GM23338 (cell line): ENCODE measurements around the gene TMTC2. TPM values are rescaled to one million over a fixed set of nuclear protein-coding genes. Genes with fewer than 3 reads are reported as not detected.

Experiments
- ATAC-seq: fragments of 200-7000 bp; cut with Tn5 transposase; 3 replicates; pipeline ENCODE4 v1.9.1; 2020
- DNase-seq: peaks from one replicate; pipeline ENCODE4 v3.0.0-alpha.2; 2015; ENCODE audit warnings: low spot score
- H2AFZ ChIP-seq: fragments of 200-600 bp; sonication (generic); 2 replicates; pipeline ENCODE4 v1.8.0; 2016; ENCODE audit warnings: antibody characterized with exemption, mild to moderate bottlenecking, moderate library complexity
- H3F3A ChIP-seq: fragments of 200-600 bp; sonication (generic); replicated peaks from 2 replicates; pipeline ENCODE4 v1.8.0; 2017; ENCODE audit warnings: antibody characterized with exemption, mixed run types, low read depth
- H3K27ac ChIP-seq: fragments of 200-600 bp; sonication (generic); 2 replicates; pipeline ENCODE4 v1.6.1; 2016; ENCODE audit warnings: low read depth
- H3K27me3 ChIP-seq: fragments of 200-600 bp; sonication (generic); 2 replicates; pipeline ENCODE4 v1.8.0; 2016; ENCODE audit warnings: mild to moderate bottlenecking, mixed run types, moderate library complexity; ENCODE audit not compliant: insufficient read depth
- H3K36me3 ChIP-seq: fragments of 200-600 bp; sonication (generic); 2 replicates; pipeline ENCODE4 v1.8.0; 2016; ENCODE audit warnings: mild to moderate bottlenecking; ENCODE audit not compliant: insufficient read depth
- H3K4me1 ChIP-seq: fragments of 200-600 bp; sonication (generic); 2 replicates; pipeline ENCODE4 v1.8.0; 2016; ENCODE audit warnings: mild to moderate bottlenecking, moderate library complexity; ENCODE audit not compliant: insufficient read depth
- H3K4me2 ChIP-seq: fragments of 200-600 bp; sonication (generic); 2 replicates; pipeline ENCODE4 v1.7.1; 2017; ENCODE audit warnings: mixed run types
- H3K4me3 ChIP-seq: fragments of 200-600 bp; sonication (generic); 2 replicates; pipeline ENCODE4 v1.6.1; 2016; ENCODE audit warnings: mixed run types
- H3K79me2 ChIP-seq: fragments of 200-600 bp; sonication (generic); replicated peaks from 2 replicates; pipeline ENCODE4 v1.8.0; 2017; ENCODE audit warnings: mild to moderate bottlenecking; ENCODE audit not compliant: insufficient read depth
- H3K9me2 ChIP-seq: fragments of 200-600 bp; sonication (generic); 2 replicates; pipeline ENCODE4 v1.8.0; 2017; ENCODE audit not compliant: insufficient read depth
- H4K20me1 ChIP-seq: fragments of 200-600 bp; sonication (generic); replicated peaks from 2 replicates; pipeline ENCODE4 v1.8.0; 2017; ENCODE audit warnings: mild to moderate bottlenecking; ENCODE audit not compliant: insufficient read depth
- H3K27ac Mint-ChIP-seq: 2 replicates; pipeline ENCODE4 v1.8.0; 2020; ENCODE audit warnings: inconsistent platforms, mild to moderate bottlenecking, moderate library complexity, mixed read lengths
- H3K27me3 Mint-ChIP-seq: 3 replicates; pipeline ENCODE4 v1.8.0; 2022; ENCODE audit warnings: low read depth, mild to moderate bottlenecking, moderate library complexity, mixed read lengths, inconsistent platforms; ENCODE audit not compliant: insufficient read depth, poor library complexity
- H3K36me3 Mint-ChIP-seq: 3 replicates; pipeline ENCODE4 v1.8.0; 2021; ENCODE audit warnings: low read depth, mild to moderate bottlenecking, inconsistent platforms, moderate library complexity, mixed read lengths
- H3K4me1 Mint-ChIP-seq: 3 replicates; pipeline ENCODE4 v1.8.0; 2020; ENCODE audit warnings: mild to moderate bottlenecking, inconsistent platforms, mixed read lengths
- H3K4me3 Mint-ChIP-seq: 3 replicates; pipeline ENCODE4 v1.8.0; 2021; ENCODE audit warnings: moderate library complexity, mild to moderate bottlenecking, inconsistent platforms, mixed read lengths
- H3K9me3 Mint-ChIP-seq: 3 replicates; pipeline ENCODE4 v1.8.0; 2020; ENCODE audit warnings: moderate library complexity, mild to moderate bottlenecking, inconsistent platforms, mixed read lengths
- CREB1 ChIP-seq: fragments of 250-450 bp; sonication (Bioruptor Pico); IDR thresholded peaks from 2 replicates; pipeline ENCODE4 v1.5.0; 2020; ENCODE audit warnings: low read depth, mild to moderate bottlenecking, moderate library complexity
- EZH2 ChIP-seq: fragments of 200-600 bp; sonication (generic); IDR thresholded peaks from one replicate; pipeline ENCODE4 v1.8.0; 2017; ENCODE audit warnings: antibody characterized with exemption, mild to moderate bottlenecking, low read depth; ENCODE audit not compliant: unreplicated experiment
- EZH2phosphoT487 ChIP-seq: fragments of 200-600 bp; sonication (generic); IDR thresholded peaks from one replicate; pipeline ENCODE4 v1.8.1; 2018; ENCODE audit warnings: antibody characterized with exemption; ENCODE audit not compliant: unreplicated experiment
- JUNB ChIP-seq: IDR thresholded peaks from one replicate; pipeline ENCODE4 v1.6.1; 2016; ENCODE audit warnings: antibody characterized with exemption; ENCODE audit not compliant: unreplicated experiment
- NANOG ChIP-seq: IDR thresholded peaks from 2 replicates; pipeline ENCODE4 v1.6.1; 2016; ENCODE audit warnings: antibody characterized with exemption, borderline replicate concordance
- POLR2AphosphoS5 ChIP-seq: IDR thresholded peaks from 2 replicates; pipeline ENCODE4 v1.6.1; 2016; ENCODE audit warnings: antibody characterized with exemption, low read depth
- STAT1 ChIP-seq: IDR thresholded peaks from one replicate; pipeline ENCODE4 v1.6.1; 2016; ENCODE audit warnings: antibody characterized with exemption; ENCODE audit not compliant: unreplicated experiment
- ZNF114 ChIP-seq: fragments of 250-450 bp; sonication (Bioruptor Pico); IDR thresholded peaks from 2 replicates; pipeline ENCODE4 v1.5.0; 2020; ENCODE audit warnings: mild to moderate bottlenecking, moderate library complexity
- ZNF331 ChIP-seq: fragments of 250-450 bp; sonication (Bioruptor Pico); IDR thresholded peaks from 2 replicates; pipeline ENCODE4 v1.5.0; 2020; ENCODE audit warnings: low read depth, mild to moderate bottlenecking, moderate library complexity
- polyA plus RNA-seq: library from polyadenylated mRNA; unstranded; fragments of >200 nt; fragmentation: Nextera tagmentation; extraction: Ambion mirVana; gene quantifications from 2 replicates; pipeline ENCODE4 v1.2.1, GENCODE V29; 2016
- total RNA-seq: library from RNA; depleted of rRNA; stranded (reverse); fragments of >200 nt; shearing (Covaris generic); gene quantifications from 2 replicates; pipeline ENCODE4 v1.2.3, GENCODE V29; 2014
- TF ChIP-seq, protein P1 (sequence below): IDR thresholded peaks from 2 replicates; pipeline ENCODE4 v1.6.1; 2016; ENCODE audit warnings: antibody characterized with exemption
- TF ChIP-seq, protein P2 (sequence below): IDR thresholded peaks from one replicate; pipeline ENCODE4 v1.6.1; 2018; ENCODE audit warnings: antibody characterized with exemption; ENCODE audit not compliant: unreplicated experiment
- TF ChIP-seq, protein P3 (sequence below), 2 experiments: fragments of 200-600 bp in 1 of 2; sonication (generic) in 1 of 2; conservative IDR thresholded peaks; 2 replicates each; pipeline versions ENCODE4 v1.5.1 to v1.6.1; 2016 to 2017; ENCODE audit warnings: antibody characterized with exemption in 2 of 2, low read depth in 2 of 2, mild to moderate bottlenecking in 2 of 2, moderate library complexity in 1 of 2

Gene TMTC2
- total and polyA plus RNA-seq, 2 experiments from 2014 or later = 0.57 to 6.5 TPM

DNA sequence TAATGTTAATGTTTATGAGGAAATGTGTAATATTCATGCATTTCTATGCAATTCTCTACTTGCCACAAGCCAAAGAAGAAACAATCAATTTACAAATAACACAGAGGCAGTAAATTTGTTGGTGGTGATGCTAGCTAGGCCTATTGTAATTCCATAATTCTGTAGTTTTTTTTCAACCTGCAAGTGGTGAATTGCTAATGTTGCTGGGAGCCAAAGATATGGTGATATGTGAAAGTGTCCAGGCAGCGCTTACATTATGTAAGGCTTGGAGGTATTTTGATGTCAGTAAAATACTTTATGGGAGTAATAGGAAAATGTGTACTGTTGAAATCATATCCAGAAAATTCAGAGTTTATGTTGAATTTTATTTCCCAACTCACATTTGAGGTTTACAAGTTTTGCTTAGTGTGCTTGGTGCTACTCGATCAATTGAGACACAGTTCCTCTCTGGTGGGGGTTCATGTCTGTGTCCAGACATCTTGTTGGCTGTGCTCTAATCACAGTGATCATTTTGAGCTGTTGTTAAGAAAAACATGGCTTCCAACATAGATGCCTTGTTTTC is 23.2 kb downstream of the TMTC2 start:
- TF ChIP-seq, protein P1, sequence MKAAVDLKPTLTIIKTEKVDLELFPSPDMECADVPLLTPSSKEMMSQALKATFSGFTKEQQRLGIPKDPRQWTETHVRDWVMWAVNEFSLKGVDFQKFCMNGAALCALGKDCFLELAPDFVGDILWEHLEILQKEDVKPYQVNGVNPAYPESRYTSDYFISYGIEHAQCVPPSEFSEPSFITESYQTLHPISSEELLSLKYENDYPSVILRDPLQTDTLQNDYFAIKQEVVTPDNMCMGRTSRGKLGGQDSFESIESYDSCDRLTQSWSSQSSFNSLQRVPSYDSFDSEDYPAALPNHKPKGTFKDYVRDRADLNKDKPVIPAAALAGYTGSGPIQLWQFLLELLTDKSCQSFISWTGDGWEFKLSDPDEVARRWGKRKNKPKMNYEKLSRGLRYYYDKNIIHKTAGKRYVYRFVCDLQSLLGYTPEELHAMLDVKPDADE = no peak
- TF ChIP-seq, protein P2, sequence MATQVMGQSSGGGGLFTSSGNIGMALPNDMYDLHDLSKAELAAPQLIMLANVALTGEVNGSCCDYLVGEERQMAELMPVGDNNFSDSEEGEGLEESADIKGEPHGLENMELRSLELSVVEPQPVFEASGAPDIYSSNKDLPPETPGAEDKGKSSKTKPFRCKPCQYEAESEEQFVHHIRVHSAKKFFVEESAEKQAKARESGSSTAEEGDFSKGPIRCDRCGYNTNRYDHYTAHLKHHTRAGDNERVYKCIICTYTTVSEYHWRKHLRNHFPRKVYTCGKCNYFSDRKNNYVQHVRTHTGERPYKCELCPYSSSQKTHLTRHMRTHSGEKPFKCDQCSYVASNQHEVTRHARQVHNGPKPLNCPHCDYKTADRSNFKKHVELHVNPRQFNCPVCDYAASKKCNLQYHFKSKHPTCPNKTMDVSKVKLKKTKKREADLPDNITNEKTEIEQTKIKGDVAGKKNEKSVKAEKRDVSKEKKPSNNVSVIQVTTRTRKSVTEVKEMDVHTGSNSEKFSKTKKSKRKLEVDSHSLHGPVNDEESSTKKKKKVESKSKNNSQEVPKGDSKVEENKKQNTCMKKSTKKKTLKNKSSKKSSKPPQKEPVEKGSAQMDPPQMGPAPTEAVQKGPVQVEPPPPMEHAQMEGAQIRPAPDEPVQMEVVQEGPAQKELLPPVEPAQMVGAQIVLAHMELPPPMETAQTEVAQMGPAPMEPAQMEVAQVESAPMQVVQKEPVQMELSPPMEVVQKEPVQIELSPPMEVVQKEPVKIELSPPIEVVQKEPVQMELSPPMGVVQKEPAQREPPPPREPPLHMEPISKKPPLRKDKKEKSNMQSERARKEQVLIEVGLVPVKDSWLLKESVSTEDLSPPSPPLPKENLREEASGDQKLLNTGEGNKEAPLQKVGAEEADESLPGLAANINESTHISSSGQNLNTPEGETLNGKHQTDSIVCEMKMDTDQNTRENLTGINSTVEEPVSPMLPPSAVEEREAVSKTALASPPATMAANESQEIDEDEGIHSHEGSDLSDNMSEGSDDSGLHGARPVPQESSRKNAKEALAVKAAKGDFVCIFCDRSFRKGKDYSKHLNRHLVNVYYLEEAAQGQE = no peak
- no peak for TF ChIP-seq NANOG
- TF ChIP-seq EZH2 = no peak
- H3K36me3 ChIP-seq = no peaks in the 10 kb centered on the region
- ATAC-seq = no peak
- no peaks in the 10 kb centered on the region for H3K9me2 ChIP-seq
- H3K4me2 ChIP-seq = no peak overlapping the region
- no peaks in the 10 kb centered on the region; the same call in 2 of the 3 replicates for H3K9me3 Mint-ChIP-seq
- no peaks in the 10 kb centered on the region for H3K79me2 ChIP-seq
- H3K4me3 ChIP-seq = no peak overlapping the region
- no peaks in the 10 kb centered on the region for H3K27me3 ChIP-seq
- H2AFZ ChIP-seq = no peak overlapping the region
- DNase-seq = no peak
- no peak overlapping the region for H3K4me3 Mint-ChIP-seq
- peaks cover 5% of the 10 kb centered on the region for H3K27me3 Mint-ChIP-seq
- no peaks in the 10 kb centered on the region for H3F3A ChIP-seq
- peaks cover 14% of the 10 kb centered on the region for H3K36me3 Mint-ChIP-seq
- no peak overlapping the region for H3K27ac ChIP-seq
- no peak overlapping the region; the same call in 1 of the 2 replicates for H3K27ac Mint-ChIP-seq
- H4K20me1 ChIP-seq = no peaks in the 10 kb centered on the region
- H3K4me1 Mint-ChIP-seq = peaks cover 29% of the 10 kb centered on the region
- H3K4me1 ChIP-seq = peaks cover 19% of the 10 kb centered on the region; the same call in 1 of the 2 replicates

DNA sequence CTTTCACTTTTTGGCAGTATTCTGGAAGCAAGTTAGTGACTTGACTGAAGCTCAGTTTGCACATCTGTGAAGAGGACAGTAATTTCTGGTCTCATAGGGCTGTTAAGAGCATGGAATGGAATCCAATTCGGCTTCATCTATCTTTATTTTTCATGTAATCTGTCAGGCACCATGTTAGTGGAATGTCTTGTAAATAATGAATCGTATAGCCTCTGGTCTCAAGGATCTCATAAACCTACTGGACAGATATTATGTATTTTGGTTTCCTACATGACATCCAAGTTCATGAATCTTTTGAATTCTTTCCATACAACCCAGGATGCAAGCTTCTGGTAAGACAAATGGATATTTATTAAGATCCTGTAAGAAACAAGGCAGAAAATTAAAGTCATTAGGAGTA is 24.0 kb downstream of the TMTC2 start:
- H3K4me3 ChIP-seq = no peak overlapping the region
- H3K4me1 ChIP-seq = peaks cover 19% of the 10 kb centered on the region; the same call in 1 of the 2 replicates
- no peak for DNase-seq
- H2AFZ ChIP-seq = no peak overlapping the region
- H3K27ac Mint-ChIP-seq = no peak overlapping the region
- peaks cover 5% of the 10 kb centered on the region for H3K27me3 Mint-ChIP-seq
- no peaks in the 10 kb centered on the region for H3K79me2 ChIP-seq
- no peak overlapping the region for H3K4me2 ChIP-seq
- H3K27me3 ChIP-seq = no peaks in the 10 kb centered on the region
- peaks cover 14% of the 10 kb centered on the region for H3K36me3 Mint-ChIP-seq
- no peak for ATAC-seq
- H4K20me1 ChIP-seq = no peaks in the 10 kb centered on the region
- no peak overlapping the region for H3K4me3 Mint-ChIP-seq
- H3F3A ChIP-seq = no peaks in the 10 kb centered on the region
- no peak overlapping the region for H3K27ac ChIP-seq
- no peaks in the 10 kb centered on the region; the same call in 2 of the 3 replicates for H3K9me3 Mint-ChIP-seq
- H3K36me3 ChIP-seq = no peaks in the 10 kb centered on the region
- H3K4me1 Mint-ChIP-seq = peaks cover 34% of the 10 kb centered on the region
- no peaks in the 10 kb centered on the region for H3K9me2 ChIP-seq
- no peak for TF ChIP-seq STAT1
- no peak for TF ChIP-seq CREB1 (CRISPR knock-in tag)
- TF ChIP-seq ZNF331 (CRISPR knock-in tag) = no peak
- TF ChIP-seq, protein P2 = no peak
- TF ChIP-seq JUNB = no peak
- no peak for TF ChIP-seq POLR2AphosphoS5
- no peak for TF ChIP-seq ZNF114 (CRISPR knock-in tag)
- TF ChIP-seq NANOG = no peak
- TF ChIP-seq, protein P1 = no peak
- TF ChIP-seq, protein P3, sequence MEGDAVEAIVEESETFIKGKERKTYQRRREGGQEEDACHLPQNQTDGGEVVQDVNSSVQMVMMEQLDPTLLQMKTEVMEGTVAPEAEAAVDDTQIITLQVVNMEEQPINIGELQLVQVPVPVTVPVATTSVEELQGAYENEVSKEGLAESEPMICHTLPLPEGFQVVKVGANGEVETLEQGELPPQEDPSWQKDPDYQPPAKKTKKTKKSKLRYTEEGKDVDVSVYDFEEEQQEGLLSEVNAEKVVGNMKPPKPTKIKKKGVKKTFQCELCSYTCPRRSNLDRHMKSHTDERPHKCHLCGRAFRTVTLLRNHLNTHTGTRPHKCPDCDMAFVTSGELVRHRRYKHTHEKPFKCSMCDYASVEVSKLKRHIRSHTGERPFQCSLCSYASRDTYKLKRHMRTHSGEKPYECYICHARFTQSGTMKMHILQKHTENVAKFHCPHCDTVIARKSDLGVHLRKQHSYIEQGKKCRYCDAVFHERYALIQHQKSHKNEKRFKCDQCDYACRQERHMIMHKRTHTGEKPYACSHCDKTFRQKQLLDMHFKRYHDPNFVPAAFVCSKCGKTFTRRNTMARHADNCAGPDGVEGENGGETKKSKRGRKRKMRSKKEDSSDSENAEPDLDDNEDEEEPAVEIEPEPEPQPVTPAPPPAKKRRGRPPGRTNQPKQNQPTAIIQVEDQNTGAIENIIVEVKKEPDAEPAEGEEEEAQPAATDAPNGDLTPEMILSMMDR (conservative IDR thresholded peaks at IDR 0.05; ENCODE audit: low read depth in 2 of 2) = no peak
- TF ChIP-seq EZH2phosphoT487 = no peak
- no peak for TF ChIP-seq EZH2
